Measurements from ENCODE around the gene SLC22A31. TPM values are rescaled to one million over a fixed set of nuclear protein-coding genes. Genes with fewer than 3 reads are reported as not detected.

Gene SLC22A31
- total and polyA plus RNA-seq, 9 of the 15 experiments (the other 6 are each of a cell fraction or from before 2014, with no cell fraction given) = 0.29 to 2.2 (median 0.47) TPM; not detected in 3

GRCh38 chr16:89176147-89176690 is 24.1 kb downstream of the SLC22A31 start:
- peak; percentile 53; the same call in 1 of the 2 replicates for TF ChIP-seq TFAP4 (CRISPR knock-in tag; IDR thresholded peaks at IDR 0.05; ENCODE audit: borderline replicate concordance)
- TF ChIP-seq EGR1 (conservative IDR thresholded peaks at IDR 0.05) = 0 out of 2 replicates have a peak, but pooled peaks have one; percentile 5
- no peak for TF ChIP-seq ZC3H4 (CRISPR knock-in tag; IDR thresholded peaks at IDR 0.05; ENCODE audit: borderline replicate concordance)
- Histone ChIP-seq H3K27me3 (ENCODE audit: control insufficient read depth in 2 of 2, insufficient read depth in 2 of 2, low read length in 2 of 2) (peaks cover 0 to 49% of the 10 kb centered on the region in 2 experiments; a peak in 2 of 5 replicates), H2AFZ (ENCODE audit: low read depth, low read length) (no peak overlapping the region), H3K9me1 (ENCODE audit: control insufficient read depth, insufficient read depth, low read length) (no peaks in the 10 kb centered on the region), H3K4me3 (no peak overlapping the region), H3K9ac (ENCODE audit: insufficient read depth in 1 of 2, low read depth in 2 of 2, low read length in 2 of 2) (no peak overlapping the region), H3K9me3 (replicated peaks; ENCODE audit: control insufficient read depth, insufficient read depth, low read depth, low read length) (no peaks in the 10 kb centered on the region), H3K27ac (ENCODE audit: extremely low read depth, low read depth, low read length) (no peak overlapping the region), H3K79me2 (ENCODE audit: control insufficient read depth, insufficient read depth, low read length) (no peaks in the 10 kb centered on the region), H4K20me1 (replicated peaks; ENCODE audit: control insufficient read depth, insufficient read depth, low read length) (no peaks in the 10 kb centered on the region; the same call in 1 of the 2 replicates), H3K4me1 (replicated peaks in 1 of 2; ENCODE audit: control insufficient read depth in 2 of 2, insufficient read depth in 2 of 2, low read length in 2 of 2) (peaks cover 3 to 85% of the 10 kb centered on the region in 2 experiments; a peak in 2 of 5 replicates), H3K4me2 (ENCODE audit: insufficient read depth, low read length) (no peak overlapping the region), H3K36me3 (ENCODE audit: control insufficient read depth, insufficient read depth, low read length) (no peaks in the 10 kb centered on the region)
- ATAC-seq (no peak), FAIRE-seq (no peak), DNase-seq (ENCODE audit: extremely low read depth in 1 of 4, low spot score in 3 of 4) (no peak)
- in situ Hi-C loops (cut with MboI) = no loop called here
- 25% methylated on average over 22 of the region's 27 CpGs for WGBS (ENCODE audit: insufficient coverage, low coverage, missing lambda C conversion rate)
- CTCF ChIA-PET (ENCODE audit: low intra/inter-chr PET ratio) = interaction anchor here (0.7 kb wide), 1 partner anchor 9 kb away, joined by 3 read pairs; no protein-coding TSS in a partner anchor
- intact Hi-C loops (cut with micrococcal nuclease) = no loop called here
- no TSS peak for BruUV-seq (replicated peaks)
- POLR2A ChIA-PET = no interaction called here
